HepG2 (cell line): ENCODE measurements around the gene LDB3. TPM values are rescaled to one million over a fixed set of nuclear protein-coding genes. Genes with fewer than 3 reads are reported as not detected.

Experiments used
- ATAC-seq: fragments of 200-7000 bp; cut with Tn5 transposase; 3 replicates; pipeline ENCODE4 v1.9.1; 2020; ENCODE audit warnings: mild to moderate bottlenecking, moderate library complexity
- BruUV-seq: library from RNA; stranded (reverse); fragments of 400-500 nt; replicated peaks from 2 replicates; lab custom pipeline; 2021; lab: Mats Ljungman, UMichigan
- CTCF ChIA-PET: fragments of 300-600 bp; formaldehyde crosslinking; extraction: SDS; loops from one replicate; lab custom pipeline; 2021; ENCODE audit warnings: low total read pairs, inconsistent platforms, low intra/inter-chr PET ratio; lab: Yijun Ruan, JAX
- POLR2A ChIA-PET: fragments of 350-600 bp; sonication (Branson Sonifier 250); formaldehyde crosslinking; loops from one replicate; lab custom pipeline; 2020; ENCODE audit warnings: antibody characterized with exemption, inconsistent platforms; lab: Yijun Ruan, JAX
- DNase-seq: peaks from one replicate; pipeline ENCODE4 v3.0.0-alpha.2; 2015; ENCODE audit warnings: low spot score
- FAIRE-seq: peaks from 3 replicates; lab custom pipeline; 2011; peaks lifted over from hg19 to GRCh38; lab: Jason Lieb, UNC
- H2AFZ ChIP-seq: one replicate; pipeline ENCODE4 v1.6.1; 2011; ENCODE audit warnings: low read length, inconsistent platforms
- H3K27ac ChIP-seq: fragments of 300-600 bp; 3 replicates; pipeline ENCODE4 v1.8.0; 2011; ENCODE audit warnings: mixed run types, mild to moderate bottlenecking, mixed read lengths, low read length, inconsistent platforms; ENCODE audit not compliant: insufficient read depth; ENCODE audit errors: extremely low read length
- H3K27me3 ChIP-seq, 2 experiments: fragments of 200-600 bp in 1 of 2; 2 replicates in 1 of 2; 3 replicates in 1 of 2; pipeline versions ENCODE4 v1.6.0 to v1.8.0; 2011; ENCODE audit warnings: low read length in 2 of 2, mild to moderate bottlenecking in 2 of 2, moderate library complexity in 2 of 2, inconsistent platforms in 1 of 2; ENCODE audit not compliant: insufficient read depth in 2 of 2, control insufficient read depth in 1 of 2
- H3K36me3 ChIP-seq, 2 experiments: fragments of 200-600 bp in 1 of 2; replicated peaks in 1 of 2; 2 replicates in 1 of 2; 3 replicates in 1 of 2; pipeline versions ENCODE4 v1.5.1 to v1.8.0; 2011; ENCODE audit warnings: low read length in 2 of 2, inconsistent platforms in 1 of 2; ENCODE audit not compliant: insufficient read depth in 2 of 2, control insufficient read depth in 1 of 2
- H3K4me1 ChIP-seq: 2 replicates; pipeline ENCODE4 v1.5.1; 2012; ENCODE audit warnings: low read length, inconsistent platforms; ENCODE audit not compliant: insufficient read depth
- H3K4me2 ChIP-seq: 2 replicates; pipeline ENCODE4 v1.6.0; 2011; ENCODE audit warnings: low read depth, low read length, inconsistent platforms
- H3K4me3 ChIP-seq, 3 experiments: fragments of 200-600 bp in 1 of 3; sonication (generic), shearing (Covaris generic) in 1 of 3; replicated peaks in 1 of 3; 2 replicates each; pipeline ENCODE4 v1.5.1; 2011 to 2016; ENCODE audit warnings: low read length in 3 of 3, inconsistent platforms in 2 of 3, low read depth in 2 of 3, mild to moderate bottlenecking in 2 of 3, control low read depth in 1 of 3, mixed read lengths in 1 of 3; ENCODE audit not compliant: insufficient read depth in 1 of 3
- H3K79me2 ChIP-seq: one replicate; pipeline ENCODE4 v1.6.1; 2011; ENCODE audit warnings: low read length, inconsistent platforms; ENCODE audit not compliant: insufficient read depth
- H3K9ac ChIP-seq: 2 replicates; pipeline ENCODE4 v1.6.0; 2011; ENCODE audit warnings: mild to moderate bottlenecking, low read depth, low read length, inconsistent platforms; ENCODE audit not compliant: insufficient read depth
- H3K9me3 ChIP-seq: 2 replicates; pipeline ENCODE4 v1.5.1; 2012; ENCODE audit warnings: mild to moderate bottlenecking, low read length
- H4K20me1 ChIP-seq: 2 replicates; pipeline ENCODE4 v1.6.0; 2011; ENCODE audit warnings: inconsistent platforms, mild to moderate bottlenecking, low read length, moderate library complexity; ENCODE audit not compliant: insufficient read depth
- ASH2L ChIP-seq: fragments of 300-600, 200-600 bp; sonication (generic); IDR thresholded peaks from 2 replicates; pipeline ENCODE4 v1.7.0; 2017; ENCODE audit warnings: low read depth, mild to moderate bottlenecking, moderate library complexity, mixed read lengths, low read length; ENCODE audit not compliant: insufficient read length
- BATF2 ChIP-seq: sonication (generic); formaldehyde crosslinking; IDR thresholded peaks from 2 replicates; pipeline ENCODE4 v1.8.0; 2022; ENCODE audit warnings: mild to moderate bottlenecking, missing genetic modification reagents, moderate library complexity
- NFYB ChIP-seq: sonication (generic); formaldehyde crosslinking; IDR thresholded peaks from 2 replicates; pipeline ENCODE4 v1.4.0; 2020; ENCODE audit warnings: missing genetic modification reagents
- ZFP37 ChIP-seq: sonication (generic); formaldehyde crosslinking; IDR thresholded peaks from 2 replicates; pipeline ENCODE4 v1.4.0; 2020; ENCODE audit warnings: missing genetic modification reagents, borderline replicate concordance
- ZNF496 ChIP-seq: sonication (generic); formaldehyde crosslinking; IDR thresholded peaks from 2 replicates; pipeline ENCODE4 v1.8.1; 2023; ENCODE audit warnings: mild to moderate bottlenecking, moderate library complexity, missing genetic modification reagents; ENCODE audit not compliant: insufficient replicate concordance
- WGBS: methylation state at CpG from one replicate; pipeline ENCODE4 v1.1.6; 2017; ENCODE audit warnings: low lambda C conversion rate; 5-methylcytosine and 5-hydroxymethylcytosine counted together
- in situ Hi-C: cut with HindIII; loops from 2 replicates; pipeline ENCODE4 v1.10.0; 2017; ENCODE audit warnings: low pct_unique_long_range_greater_than_20kb; ENCODE audit not compliant: extremely low pct_ligation_motif_present
- intact Hi-C: fragments of 100-400 bp; cut with micrococcal nuclease; formaldehyde crosslinking; loops from one replicate; pipeline ENCODE4 v1.10.0; 2022; ENCODE audit not compliant: unreplicated experiment
- polyA plus RNA-seq, 8 experiments: library from polyadenylated mRNA; depleted of rRNA in 3 of 8; stranded (reverse) in 7 of 8; unstranded in 1 of 8; fragments of >200 nt; fragmentation: Illumina TruSeq in 4 of 8; extraction: Trizol in 4 of 8; gene quantifications; 2 replicates each; pipeline versions ENCODE4 v1.2.1 to v1.2.3, GENCODE V29; 2011 to 2016; ENCODE audit warnings: low read depth in 4 of 8, missing spikeins in 1 of 8, mixed read lengths in 1 of 8; ENCODE audit not compliant: insufficient read depth in 1 of 8
- total RNA-seq, 5 experiments: library from RNA; depleted of rRNA; stranded (reverse); fragments of >200 nt; fragmentation: Illumina TruSeq; extraction: Trizol; gene quantifications; 2 replicates each; pipeline ENCODE4 v1.2.3, GENCODE V29; 2016; ENCODE audit warnings: low read depth in 1 of 5

LDB3 gene
- total and polyA plus RNA-seq, 2 of the 13 experiments (the other 11 are each of a cell fraction or from before 2014, with no cell fraction given) = not detected

- TF ChIP-seq BATF2 (CRISPR knock-in tag) = no peak
- no peak for TF ChIP-seq ASH2L
- TF ChIP-seq ZFP37 (CRISPR knock-in tag) = no peak
- no peak for TF ChIP-seq NFYB (CRISPR knock-in tag)
Measured at GRCh38 chr10:86671985-86672710, 3.8 kb downstream of the LDB3 start (continued).

GRCh38 chr10:86673216-86673826, 5.0 kb downstream of the LDB3 start:
- POLR2A ChIA-PET = no interaction called here

More at GRCh38 chr10:86673216-86673826, 5.0 kb downstream of the LDB3 start:
- no peaks in the 10 kb centered on the region for H3K9me3 ChIP-seq
- H3K79me2 ChIP-seq = no peaks in the 10 kb centered on the region
- H2AFZ ChIP-seq = no peak overlapping the region
- intact Hi-C loops (no loop called here), in situ Hi-C loops (no loop called here)
- ATAC-seq (no peak), FAIRE-seq (no peak), DNase-seq (no peak)
- no peak for TF ChIP-seq ZNF496 (CRISPR knock-in tag)
- no peaks in the 10 kb centered on the region for H3K4me1 ChIP-seq
- H4K20me1 ChIP-seq = no peaks in the 10 kb centered on the region; the same call in 1 of the 2 replicates
- BruUV-seq = no TSS peak
- 26% methylated on average over 6 of the region's 6 CpGs for WGBS
- H3K9ac ChIP-seq = no peak overlapping the region
- no peak overlapping the region for H3K27ac ChIP-seq
- no peaks in the 10 kb centered on the region for H3K36me3 ChIP-seq
- H3K4me2 ChIP-seq = no peak overlapping the region
- H3K4me3 ChIP-seq = no peak overlapping the region
- CTCF ChIA-PET = no interaction called here
- peaks cover 9 to 53% of the 10 kb centered on the region in 2 experiments; a peak in 4 of 5 replicates for H3K27me3 ChIP-seq
